NAMALWA (cell line): Measurements from ENCODE around the gene KRTAP12-4.
"Not testable (repeated sequence)": the region's sequence is repeated elsewhere in the genome, so short reads cannot be mapped to it uniquely, and the experiment has no call there.

Experiments
- DNase-seq: peaks from one replicate; pipeline ENCODE4 v3.0.0-alpha.2; 2015; ENCODE audit warnings: low spot score

Gene KRTAP12-4

GRCh38 chr21:44656868-44657267, 2.4 kb upstream of the KRTAP12-4 start:
- DNase-seq = no peak

- no peak for DNase-seq
These were observed 543 bp downstream of the KRTAP12-4 start for GRCh38 chr21:44653656-44654575.

GRCh38 chr21:44653123-44653522, 1.3 kb downstream of the KRTAP12-4 start:
- peak; percentile 43 for DNase-seq

DNA sequence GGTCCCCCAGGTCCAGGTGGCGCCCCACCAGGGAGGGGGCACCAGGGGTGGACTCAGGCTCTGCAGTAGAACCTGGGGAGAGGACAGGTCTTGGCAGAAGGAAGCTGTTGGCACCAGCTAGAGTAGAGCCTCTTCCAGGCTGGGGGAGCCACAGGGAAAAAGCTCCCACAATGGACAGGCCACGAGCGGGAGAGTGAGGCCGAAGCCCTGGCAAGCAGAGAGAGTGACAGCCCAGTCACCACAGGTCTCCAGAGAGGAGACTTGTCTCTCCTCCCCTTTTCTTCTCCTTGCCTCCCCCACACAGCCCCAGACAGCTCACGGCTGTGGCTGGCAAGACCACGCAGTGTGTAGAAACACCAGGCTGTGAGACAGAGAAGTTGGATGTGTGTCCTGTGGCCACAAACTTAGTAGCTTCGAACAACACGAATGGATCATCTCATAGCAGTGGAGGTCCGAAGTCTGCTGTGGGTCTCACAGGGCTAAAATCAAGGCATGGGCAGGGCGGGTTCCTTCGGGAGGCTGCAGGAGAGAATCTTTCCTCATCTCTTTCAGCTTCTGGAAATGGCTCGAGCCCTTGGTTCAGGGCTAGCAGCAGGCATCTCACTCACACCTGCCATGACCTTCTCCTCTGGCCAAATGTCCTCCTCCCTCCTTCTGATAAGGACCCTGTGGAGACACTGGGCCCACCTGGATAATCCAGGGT, 3.3 kb downstream of the KRTAP12-4 start:
- DNase-seq = no peak

- DNase-seq = no peak
These were observed 4.0 kb downstream of the KRTAP12-4 start for GRCh38 chr21:44650265-44650972.

- no peak for DNase-seq
These were observed 4.8 kb downstream of the KRTAP12-4 start for GRCh38 chr21:44649521-44650100.

- DNase-seq = no peak
These were observed 5.7 kb downstream of the KRTAP12-4 start for GRCh38 chr21:44648557-44649311.

DNA sequence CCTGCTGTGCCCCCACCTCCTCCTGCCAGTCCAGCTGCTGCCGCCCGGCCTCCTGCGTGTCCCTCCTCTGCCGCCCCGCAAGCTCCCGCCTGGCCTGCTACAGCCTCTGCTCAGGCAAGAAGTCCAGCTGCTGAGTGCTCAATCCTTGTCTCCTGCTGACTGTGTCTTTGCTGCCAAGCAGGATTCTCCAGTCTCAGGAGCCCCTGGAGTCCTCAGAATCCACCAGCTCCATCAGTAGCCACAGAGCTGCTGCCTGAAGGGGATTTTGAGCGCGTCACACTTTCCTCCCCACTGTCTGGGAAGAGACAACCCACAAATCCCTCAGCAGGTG, 7.3 kb downstream of the KRTAP12-4 start:
- DNase-seq = no peak

DNA sequence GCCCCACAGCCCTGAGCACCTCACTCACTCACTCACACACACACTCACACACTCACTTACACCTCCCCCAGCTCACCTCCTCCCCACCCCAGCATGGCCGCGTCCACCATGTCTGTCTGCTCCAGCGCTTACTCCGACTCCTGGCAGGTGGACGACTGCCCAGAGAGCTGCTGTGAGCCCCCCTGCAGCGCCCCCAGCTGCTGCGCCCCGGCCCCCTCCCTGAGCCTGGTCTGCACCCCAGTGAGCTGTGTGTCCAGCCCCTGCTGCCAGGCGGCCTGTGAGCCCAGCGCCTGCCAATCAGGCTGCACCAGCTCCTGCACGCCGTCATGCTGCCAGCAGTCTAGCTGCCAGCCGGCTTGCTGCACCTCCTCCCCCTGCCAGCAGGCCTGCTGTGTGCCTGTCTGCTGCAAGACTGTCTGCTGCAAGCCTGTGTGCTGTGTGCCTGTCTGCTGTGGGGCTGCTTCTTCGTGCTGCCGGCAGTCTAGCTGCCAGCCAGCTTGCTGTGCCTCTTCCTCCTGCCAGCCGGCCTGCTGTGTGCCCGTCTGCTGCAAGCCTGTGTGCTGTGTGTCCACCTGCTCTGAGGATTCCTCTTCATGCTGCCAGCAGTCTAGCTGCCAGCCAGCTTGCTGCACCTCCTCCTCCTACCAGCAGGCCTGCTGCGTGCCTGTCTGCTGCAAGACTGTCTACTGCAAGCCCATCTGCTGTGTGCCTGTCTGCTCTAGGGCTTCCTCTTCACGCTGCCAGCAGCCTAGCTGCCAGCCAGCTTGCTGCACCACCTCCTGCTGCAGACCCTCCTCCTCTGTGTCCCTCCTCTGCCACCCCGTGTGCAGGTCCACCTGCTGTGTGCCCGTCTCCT, 7.9 kb downstream of the KRTAP12-4 start, which contains the start of gene KRTAP10-11:
Gene KRTAP10-11, plus strand, starts transcription at position 49 of the 856 bp plus-strand sequence. Its CDS starts 45 bp downstream, at position 94.
- not testable (repeated sequence) for DNase-seq

DNA sequence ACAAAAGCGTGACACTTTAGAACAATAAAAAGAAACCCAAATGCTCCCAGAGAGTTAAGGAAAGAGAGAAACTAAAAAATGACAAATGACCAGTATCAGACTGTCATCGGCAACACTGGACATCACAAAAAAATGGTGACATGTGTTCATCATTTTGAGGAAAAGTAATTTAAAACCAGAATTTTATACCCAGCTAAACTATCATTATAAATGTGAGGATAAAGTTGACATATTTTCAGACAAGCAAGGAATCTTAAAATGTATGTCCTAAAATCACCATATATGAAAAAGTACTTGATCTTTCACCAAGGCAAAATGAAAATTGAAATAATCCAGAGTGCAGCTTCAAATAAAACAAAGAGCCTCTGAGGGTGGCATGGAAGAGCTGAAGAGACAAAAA, 9.6 kb downstream of the KRTAP12-4 start:
- DNase-seq = no peak

DNA sequence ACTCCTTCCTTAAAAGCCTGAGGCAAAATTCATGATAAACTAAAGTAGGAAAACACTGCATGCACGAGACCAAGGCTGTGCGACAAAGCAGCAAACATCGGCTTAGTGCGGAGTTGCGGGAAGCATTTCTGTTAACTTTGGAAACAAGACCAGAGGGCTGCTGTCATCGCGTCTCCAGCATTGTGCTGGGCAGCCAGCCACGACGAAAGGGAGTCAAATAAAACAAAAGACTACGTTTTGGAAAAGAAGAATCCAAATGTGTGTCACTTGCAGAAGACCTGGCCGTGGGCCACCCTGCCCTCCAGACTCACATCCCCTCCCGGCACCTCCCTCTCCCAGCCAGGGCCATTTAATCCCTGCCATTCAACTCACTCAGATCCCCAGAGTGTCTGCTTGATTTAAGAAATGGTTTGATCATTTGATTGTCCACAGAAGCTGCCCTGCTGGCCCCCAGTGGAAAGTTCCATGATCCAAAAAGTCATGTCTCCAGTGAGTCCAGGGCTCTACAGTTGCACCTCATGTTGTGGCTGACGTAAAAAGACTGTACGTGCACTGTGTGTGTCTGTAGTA, 10.6 kb downstream of the KRTAP12-4 start:
- no peak for DNase-seq

DNA sequence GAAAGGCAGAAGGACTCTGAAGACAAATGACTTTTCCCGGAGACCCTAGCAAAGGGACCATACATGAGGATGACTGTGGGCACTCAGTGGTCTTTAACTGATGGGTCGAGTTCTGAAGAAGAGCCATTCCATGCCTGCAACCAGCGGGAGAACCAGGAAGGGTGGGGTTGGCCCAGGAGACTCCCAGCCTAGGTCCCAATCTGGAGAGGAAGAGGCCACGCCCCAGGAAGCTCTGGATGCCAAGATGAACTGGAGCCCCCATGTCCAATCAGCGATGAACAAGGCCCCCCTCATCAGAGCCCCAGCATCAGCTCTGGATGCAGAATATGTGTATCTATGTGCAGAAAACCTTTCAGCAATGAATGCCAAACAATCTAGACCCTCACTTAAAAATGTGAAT, 13.7 kb downstream of the KRTAP12-4 start:
- DNase-seq = no peak

GRCh38 chr21:44639331-44639655, 15.2 kb downstream of the KRTAP12-4 start:
- DNase-seq = no peak

DNA sequence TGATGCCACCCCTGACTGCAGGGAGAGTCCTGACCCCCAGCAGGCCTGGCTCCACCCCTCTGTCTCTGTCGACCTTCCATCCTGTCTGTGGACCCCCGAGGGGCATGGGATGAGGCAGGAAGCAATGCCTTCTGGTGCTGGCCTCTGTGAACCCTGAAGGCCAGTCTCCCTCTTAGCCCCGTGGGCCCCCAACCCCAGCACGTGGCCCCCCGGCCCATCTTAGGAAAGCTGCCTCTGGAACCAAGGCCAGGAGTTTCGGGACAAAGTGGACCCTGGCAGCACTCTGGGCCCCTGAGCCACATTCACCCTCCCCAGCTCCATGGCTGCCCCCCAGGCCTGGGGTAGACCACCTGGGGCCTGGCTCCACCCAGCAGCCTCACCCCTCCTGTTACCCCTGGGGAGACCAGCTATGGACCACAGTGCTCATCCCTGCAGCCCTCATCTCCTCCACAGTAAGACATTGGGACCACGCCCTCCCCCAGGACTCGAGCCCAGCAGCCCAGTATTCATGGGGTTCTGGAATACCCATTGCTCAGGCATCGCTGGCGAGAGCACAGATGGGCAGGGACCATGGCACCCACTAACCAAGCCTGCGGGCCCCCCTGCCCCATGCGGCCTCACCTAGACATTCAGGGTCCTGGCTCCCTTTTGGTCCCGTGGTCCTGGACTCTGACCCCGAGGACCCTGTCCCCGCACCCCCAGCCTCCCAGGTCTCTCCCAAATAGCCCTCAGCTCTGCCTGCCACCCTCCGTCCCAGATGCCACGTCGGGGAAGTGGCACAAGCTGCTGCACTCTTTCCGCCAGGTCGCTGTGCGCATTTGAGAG, 15.7 kb downstream of the KRTAP12-4 start:
- DNase-seq = not testable (repeated sequence)

GRCh38 chr21:44637851-44638348, 16.6 kb downstream of the KRTAP12-4 start:
- DNase-seq = not testable (repeated sequence)

DNA sequence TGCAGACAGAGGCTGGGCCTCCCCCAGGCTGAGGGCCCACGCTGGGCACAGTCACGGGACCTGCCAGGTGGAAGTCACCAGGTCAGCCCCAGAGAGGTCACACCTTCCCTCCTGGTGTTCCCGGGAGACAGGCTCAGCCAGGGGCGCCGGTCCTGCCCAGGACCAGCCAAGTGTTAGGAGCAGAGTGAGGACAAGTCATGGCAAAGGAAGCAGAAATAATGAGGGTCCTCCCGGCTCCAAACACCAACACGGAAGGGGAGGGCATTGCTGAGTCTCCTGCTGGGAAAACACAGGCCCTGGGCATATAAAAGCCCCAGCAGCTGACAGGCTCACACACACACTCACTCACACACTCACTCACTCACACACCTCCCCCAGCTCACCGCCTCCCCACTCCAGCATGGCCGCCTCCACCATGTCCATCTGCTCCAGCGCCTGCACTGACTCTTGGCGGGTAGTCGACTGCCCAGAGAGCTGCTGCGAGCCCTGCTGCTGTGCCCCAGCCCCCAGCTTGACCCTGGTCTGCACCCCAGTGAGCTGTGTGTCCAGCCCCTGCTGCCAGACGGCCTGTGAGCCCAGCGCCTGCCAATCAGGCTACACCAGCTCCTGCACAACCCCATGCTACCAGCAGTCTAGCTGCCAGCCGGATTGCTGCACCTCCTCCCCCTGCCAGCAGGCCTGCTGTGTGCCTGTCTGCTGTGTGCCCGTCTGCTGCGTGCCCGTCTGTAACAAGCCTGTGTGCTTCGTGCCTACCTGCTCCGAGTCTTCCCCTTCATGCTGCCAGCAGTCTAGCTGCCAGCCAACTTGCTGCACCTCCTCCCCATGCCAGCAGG, 17.2 kb downstream of the KRTAP12-4 start, which contains the start of gene KRTAP10-10:
Gene KRTAP10-10, plus strand, starts transcription at position 339 of the 833 bp plus-strand sequence. Its CDS starts 62 bp downstream, at position 401.
- no peak for DNase-seq

DNA sequence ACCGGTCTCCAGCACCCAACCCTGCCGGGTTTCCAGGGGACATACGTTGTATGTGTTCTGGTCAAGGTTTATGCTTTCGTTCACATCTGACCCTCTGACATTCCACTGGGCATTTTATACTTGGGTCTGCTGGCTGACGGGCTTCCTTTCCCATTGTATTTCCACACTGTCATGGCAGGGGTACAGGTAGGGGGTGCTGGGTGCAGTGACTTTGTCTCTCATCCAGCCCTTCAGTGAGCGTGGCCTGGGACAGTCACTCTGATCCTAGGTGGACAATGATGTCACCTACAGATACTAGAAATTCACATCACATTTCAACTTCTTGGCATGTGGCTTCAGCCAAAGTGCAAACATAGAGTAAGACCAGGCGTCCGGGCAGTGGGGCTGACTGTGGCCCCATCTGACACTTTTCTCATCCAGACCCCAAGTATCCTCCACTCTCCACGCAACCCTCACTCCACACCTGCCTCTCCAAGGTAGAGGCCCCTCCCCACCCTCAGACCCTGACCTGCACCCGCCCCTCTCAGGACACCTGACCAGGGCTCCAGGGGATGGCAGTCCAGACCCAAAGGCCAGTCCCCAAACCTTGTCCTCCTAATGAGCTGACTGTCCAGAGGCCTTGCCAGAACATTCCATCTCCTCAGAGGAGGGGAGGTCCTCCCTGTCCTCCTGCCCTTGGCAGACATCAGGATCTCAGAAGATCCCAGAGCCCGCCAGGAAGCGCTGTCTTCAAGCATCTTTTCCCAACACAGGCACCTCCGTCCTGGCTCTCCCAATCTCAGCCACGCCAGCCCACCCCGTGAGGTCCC, 18.0 kb downstream of the KRTAP12-4 start:
- DNase-seq = no peak
